MCF 10A (cell line): ENCODE data around the gene TRAPPC3. TPM values are rescaled to one million over a fixed set of nuclear protein-coding genes. Genes with fewer than 3 reads are reported as not detected.

Experiments used
- BruUV-seq: library from RNA; stranded (reverse); fragments of 400-500 nt; replicated peaks from 2 replicates; lab custom pipeline; 2021; lab: Mats Ljungman, UMichigan
- CTCF ChIA-PET: fragments of 300-600 bp; sonication (Branson Sonifier 250); formaldehyde crosslinking; extraction: SDS; loops from one replicate; lab custom pipeline; 2021; ENCODE audit warnings: antibody characterized with exemption, inconsistent platforms; lab: Yijun Ruan, JAX
- POLR2A ChIA-PET: fragments of 300-600, 350-650 bp; sonication (Branson Sonifier 250); formaldehyde crosslinking; extraction: SDS; loops from one replicate; lab custom pipeline; 2020; ENCODE audit warnings: antibody characterized with exemption, inconsistent platforms; lab: Yijun Ruan, JAX
- DNase-seq: peaks from one replicate; pipeline ENCODE4 v3.0.0-alpha.2; 2018; ENCODE audit not compliant: unreplicated experiment
- H3K27ac Mint-ChIP-seq: one replicate; pipeline ENCODE4 v1.8.0; 2022; ENCODE audit warnings: mild to moderate bottlenecking, low read depth, mixed read lengths; ENCODE audit not compliant: unreplicated experiment
- H3K27me3 Mint-ChIP-seq: one replicate; pipeline ENCODE4 v1.8.0; 2022; ENCODE audit warnings: mixed read lengths; ENCODE audit not compliant: insufficient read depth, unreplicated experiment
- H3K36me3 Mint-ChIP-seq: one replicate; pipeline ENCODE4 v1.8.0; 2022; ENCODE audit warnings: mild to moderate bottlenecking, moderate library complexity, mixed read lengths; ENCODE audit not compliant: insufficient read depth, unreplicated experiment
- H3K4me1 Mint-ChIP-seq: one replicate; pipeline ENCODE4 v1.8.0; 2022; ENCODE audit warnings: mixed read lengths; ENCODE audit not compliant: insufficient read depth, unreplicated experiment
- H3K4me3 Mint-ChIP-seq: one replicate; pipeline ENCODE4 v1.8.0; 2022; ENCODE audit warnings: mild to moderate bottlenecking, moderate library complexity, mixed read lengths; ENCODE audit not compliant: unreplicated experiment
- H3K9me3 Mint-ChIP-seq: one replicate; pipeline ENCODE4 v1.8.0; 2022; ENCODE audit warnings: mixed read lengths; ENCODE audit not compliant: unreplicated experiment
- CTCF ChIP-seq: fragments of 200-600 bp; IDR thresholded peaks from one replicate; pipeline ENCODE4 v1.8.0; 2022; ENCODE audit warnings: antibody characterized with exemption, mild to moderate bottlenecking; ENCODE audit not compliant: unreplicated experiment
- intact Hi-C: fragments of 100-400 bp; cut with micrococcal nuclease; formaldehyde crosslinking; loops from 2 replicates; pipeline ENCODE4 v1.14.1; 2022
- total RNA-seq: library from RNA; stranded (reverse); gene quantifications from 2 replicates; pipeline ENCODE4 v1.2.3, GENCODE V29; 2022

Gene TRAPPC3
- total RNA-seq, 1 experiment from 2014 or later = 72.8 TPM

GRCh38 chr1:36100376-36100775, 48.9 kb downstream of the TRAPPC3 start:
- no peak overlapping the region for H3K4me3 Mint-ChIP-seq
- DNase-seq = no peak
- H3K36me3 Mint-ChIP-seq = no peaks in the 10 kb centered on the region
- no peaks in the 10 kb centered on the region for H3K27me3 Mint-ChIP-seq
- TF ChIP-seq CTCF = no peak
- ChIA-PET CTCF (interaction anchor here (0.6 to 3.3 kb wide), 16 partner anchors 8 to 187 kb away, joined by 3 to 16 read pairs (median 4); no protein-coding TSS in a partner anchor), POLR2A (interaction anchor here (0.6 to 0.9 kb wide), 2 partner anchors 60 to 88 kb away, joined by 3 read pairs; no protein-coding TSS in a partner anchor)
- BruUV-seq = no TSS peak
- H3K9me3 Mint-ChIP-seq = no peaks in the 10 kb centered on the region
- intact Hi-C loops = no loop called here
- no peak overlapping the region for H3K27ac Mint-ChIP-seq
- H3K4me1 Mint-ChIP-seq = no peaks in the 10 kb centered on the region

DNA sequence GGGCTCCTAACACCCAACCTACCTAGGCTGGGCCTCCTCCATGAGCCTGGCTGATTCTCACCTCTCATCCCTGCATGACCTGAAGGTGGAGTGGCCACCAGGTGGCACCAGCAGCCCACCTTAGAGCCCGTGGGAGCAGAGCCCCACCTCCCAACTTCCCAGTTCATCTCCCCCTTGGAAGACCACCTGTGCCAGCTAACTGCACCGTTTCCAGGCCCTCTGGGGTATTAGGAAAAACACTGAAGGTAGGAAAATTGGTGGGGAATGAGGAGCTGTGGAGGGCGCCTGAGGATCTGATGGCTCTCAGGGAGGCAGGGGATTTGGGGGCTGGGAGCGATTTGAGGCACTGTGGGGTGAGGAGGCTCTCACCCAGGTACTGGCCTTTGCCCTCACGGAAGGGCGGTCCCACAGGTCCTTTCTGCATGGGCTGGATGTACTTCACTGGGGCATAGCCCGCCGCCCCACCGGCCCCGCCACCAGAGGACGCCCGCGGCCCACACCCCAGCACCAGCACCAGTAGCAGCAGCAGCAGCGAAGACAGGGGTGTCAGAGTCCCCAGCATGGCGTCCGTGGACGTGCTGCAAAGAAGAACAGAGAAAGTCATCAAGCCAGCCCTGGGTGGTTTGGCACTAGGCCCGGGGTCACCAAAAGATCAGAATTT, 49.5 kb downstream of the TRAPPC3 start:
- Mint-ChIP-seq H3K36me3 (no peaks in the 10 kb centered on the region), H3K9me3 (no peaks in the 10 kb centered on the region), H3K27me3 (no peaks in the 10 kb centered on the region), H3K27ac (no peak overlapping the region), H3K4me3 (no peak overlapping the region), H3K4me1 (no peaks in the 10 kb centered on the region)
- intact Hi-C loops = loop anchor here (1.0 to 2.0 kb wide), 5 partner anchors 35 to 320 kb away; partner anchors contain the start of gene TRAPPC3
- POLR2A ChIA-PET = interaction anchor here (0.7 to 0.9 kb wide), 2 partner anchors 61 to 529 kb away, joined by 3 read pairs; no protein-coding TSS in a partner anchor
- CTCF ChIA-PET = interaction anchor here (0.6 to 3.3 kb wide), 14 partner anchors 9 to 187 kb away, joined by 3 to 16 read pairs (median 4); no protein-coding TSS in a partner anchor
- peak; percentile 77 for TF ChIP-seq CTCF
- peak; percentile 77 for DNase-seq
- BruUV-seq = no TSS peak

DNA sequence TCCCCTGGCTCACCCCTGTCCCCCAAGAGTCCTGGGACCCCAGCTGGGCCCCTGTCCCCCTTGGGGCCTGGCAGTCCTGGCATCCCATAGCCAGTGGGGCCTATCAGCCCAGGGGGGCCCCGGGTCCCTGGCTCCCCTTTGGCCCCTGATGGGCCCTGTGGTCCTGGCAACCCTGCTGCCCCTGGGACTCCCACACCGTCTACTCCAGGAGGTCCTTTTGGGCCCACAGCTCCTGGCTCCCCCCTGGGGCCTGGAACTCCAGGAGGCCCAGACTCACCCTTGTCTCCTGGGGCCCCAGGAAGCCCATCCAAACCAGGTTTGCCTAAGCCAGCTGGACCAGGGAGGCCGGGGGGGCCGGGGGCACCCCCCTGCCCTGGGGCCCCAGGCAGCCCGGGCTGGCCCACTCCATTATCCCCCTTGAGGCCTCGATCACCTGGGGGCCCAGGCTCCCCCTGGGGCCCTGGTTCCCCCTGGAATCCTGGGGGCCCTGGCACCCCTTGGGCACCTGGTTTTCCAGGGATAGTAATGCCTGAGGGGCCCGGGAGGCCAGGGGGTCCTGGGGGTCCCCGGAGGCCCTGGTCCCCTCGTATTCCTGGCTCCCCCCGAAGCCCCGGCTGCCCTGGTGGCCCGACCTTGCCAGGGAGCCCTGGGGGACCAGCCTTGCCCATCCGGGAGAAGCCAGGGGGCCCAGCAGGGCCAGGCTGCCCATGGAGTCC, 50.5 kb downstream of the TRAPPC3 start:
- Mint-ChIP-seq H3K4me1 (no peaks in the 10 kb centered on the region), H3K36me3 (no peaks in the 10 kb centered on the region), H3K9me3 (no peaks in the 10 kb centered on the region), H3K27me3 (no peaks in the 10 kb centered on the region), H3K4me3 (no peak overlapping the region), H3K27ac (no peak overlapping the region)
- BruUV-seq = no TSS peak
- intact Hi-C loops = loop anchor here (1.0 to 2.0 kb wide), 5 partner anchors 36 to 321 kb away; partner anchors contain the start of gene TRAPPC3
- ChIA-PET CTCF (interaction anchor here (0.5 to 0.9 kb wide), 4 partner anchors 35 to 118 kb away, joined by 3 to 4 read pairs (median 4); no protein-coding TSS in a partner anchor), POLR2A (no interaction called here)
- no peak for TF ChIP-seq CTCF
- DNase-seq = no peak
